ENCODE measurements around the gene NCAPH2.

NCAPH2 gene

GRCh38 chr22:50548040-50548920, 40.3 kb downstream of the NCAPH2 start:
- Mint-ChIP-seq H3K4me3 (peak overlapping the region; percentile 73), H3K36me3 (ENCODE audit: low read depth) (no peaks in the 10 kb centered on the region), H3K4me1 (ENCODE audit: low read depth) (peaks cover 38% of the 10 kb centered on the region), H3K27ac (peak overlapping the region; percentile 83), H3K9me3 (no peaks in the 10 kb centered on the region), H3K27me3 (no peaks in the 10 kb centered on the region)

GRCh38 chr22:50548921-50549790, 41.1 kb downstream of the NCAPH2 start:
- peak overlapping the region; percentile 82 for H3K4me3 Mint-ChIP-seq
- peaks cover 35% of the 10 kb centered on the region for H3K4me1 Mint-ChIP-seq (ENCODE audit: low read depth)
- H3K9me3 Mint-ChIP-seq: no peaks in the 10 kb centered on the region
- no peaks in the 10 kb centered on the region for H3K36me3 Mint-ChIP-seq (ENCODE audit: low read depth)
- no peaks in the 10 kb centered on the region for H3K27me3 Mint-ChIP-seq
- H3K27ac Mint-ChIP-seq: peak overlapping the region; percentile 86

- Mint-ChIP-seq H3K36me3 (ENCODE audit: low read depth) (no peaks in the 10 kb centered on the region), H3K27ac (peak overlapping the region; percentile 77), H3K9me3 (no peaks in the 10 kb centered on the region), H3K4me1 (ENCODE audit: low read depth) (peaks cover 22% of the 10 kb centered on the region), H3K4me3 (peak overlapping the region; percentile 58), H3K27me3 (no peaks in the 10 kb centered on the region)
Observed at GRCh38 chr22:50550395-50550794, 42.4 kb downstream of the NCAPH2 start.

GRCh38 chr22:50551160-50551752, 43.2 kb downstream of the NCAPH2 start:
- Mint-ChIP-seq H3K4me3 (no peak overlapping the region), H3K9me3 (no peaks in the 10 kb centered on the region), H3K27me3 (no peaks in the 10 kb centered on the region), H3K36me3 (ENCODE audit: low read depth) (no peaks in the 10 kb centered on the region), H3K27ac (no peak overlapping the region), H3K4me1 (ENCODE audit: low read depth) (peaks cover 15% of the 10 kb centered on the region)

GRCh38 chr22:50553310-50553709, 45.3 kb downstream of the NCAPH2 start:
- Mint-ChIP-seq H3K4me1 (ENCODE audit: low read depth) (peaks cover 11% of the 10 kb centered on the region), H3K9me3 (no peaks in the 10 kb centered on the region), H3K4me3 (no peak overlapping the region), H3K36me3 (ENCODE audit: low read depth) (no peaks in the 10 kb centered on the region), H3K27ac (no peak overlapping the region), H3K27me3 (no peaks in the 10 kb centered on the region)

GRCh38 chr22:50556703-50557102, 48.7 kb downstream of the NCAPH2 start:
- Mint-ChIP-seq H3K36me3 (ENCODE audit: low read depth) (no peaks in the 10 kb centered on the region), H3K4me1 (ENCODE audit: low read depth) (peaks cover 7% of the 10 kb centered on the region), H3K9me3 (no peaks in the 10 kb centered on the region)

GRCh38 chr22:50560034-50560433, 52.0 kb downstream of the NCAPH2 start:
- Mint-ChIP-seq H3K4me1 (ENCODE audit: low read depth) (peaks cover 18% of the 10 kb centered on the region), H3K27me3 (no peaks in the 10 kb centered on the region), H3K4me3 (no peak overlapping the region), H3K9me3 (no peaks in the 10 kb centered on the region), H3K27ac (no peak overlapping the region), H3K36me3 (ENCODE audit: low read depth) (no peaks in the 10 kb centered on the region)

More at GRCh38 chr22:50556703-50557102, 48.7 kb downstream of the NCAPH2 start:
- Mint-ChIP-seq H3K27ac (no peak overlapping the region), H3K27me3 (no peaks in the 10 kb centered on the region), H3K4me3 (no peak overlapping the region)

- H3K36me3 Mint-ChIP-seq (ENCODE audit: low read depth): no peaks in the 10 kb centered on the region
- no peaks in the 10 kb centered on the region for H3K9me3 Mint-ChIP-seq
- no peaks in the 10 kb centered on the region for H3K27me3 Mint-ChIP-seq
- peaks cover 18% of the 10 kb centered on the region for H3K4me1 Mint-ChIP-seq (ENCODE audit: low read depth)
- H3K4me3 Mint-ChIP-seq: peak overlapping the region; percentile 5
- H3K27ac Mint-ChIP-seq: no peak overlapping the region
Observed at GRCh38 chr22:50561401-50562358, 53.7 kb downstream of the NCAPH2 start.

- H3K9me3 Mint-ChIP-seq: no peaks in the 10 kb centered on the region
Observed at GRCh38 chr22:50562523-50563412, 54.7 kb downstream of the NCAPH2 start, which contains the start of gene SYCE3. TSS of gene SYCE3 (minus strand) at chr22:50562919. CDS start at chr22:50556405, 6,514 bp downstream.

GRCh38 chr22:50563413-50564160, 55.6 kb downstream of the NCAPH2 start:
- Mint-ChIP-seq H3K27me3 (no peaks in the 10 kb centered on the region), H3K9me3 (no peaks in the 10 kb centered on the region), H3K36me3 (ENCODE audit: low read depth) (peaks cover under 1% of the 10 kb centered on the region), H3K4me1 (ENCODE audit: low read depth) (peaks cover 18% of the 10 kb centered on the region), H3K4me3 (peak overlapping the region; percentile 89), H3K27ac (peak overlapping the region; percentile 66)

More at GRCh38 chr22:50562523-50563412, 54.7 kb downstream of the NCAPH2 start, which contains the start of gene SYCE3:
- Mint-ChIP-seq H3K36me3 (ENCODE audit: low read depth) (no peaks in the 10 kb centered on the region), H3K27ac (peak within 1 kb of the TSS; percentile 66), H3K27me3 (no peaks in the 10 kb centered on the region), H3K4me1 (ENCODE audit: low read depth) (peaks cover 18% of the 10 kb centered on the region), H3K4me3 (peak within 1 kb of the TSS; percentile 89)

- H3K4me3 Mint-ChIP-seq: no peak overlapping the region
Observed at GRCh38 chr22:50564289-50564688, 56.3 kb downstream of the NCAPH2 start.

GRCh38 chr22:50567721-50568252, 59.8 kb downstream of the NCAPH2 start:
- Mint-ChIP-seq H3K9me3 (no peaks in the 10 kb centered on the region), H3K36me3 (ENCODE audit: low read depth) (peaks cover 26% of the 10 kb centered on the region), H3K4me1 (ENCODE audit: low read depth) (peaks cover 9% of the 10 kb centered on the region), H3K4me3 (no peak overlapping the region), H3K27me3 (no peaks in the 10 kb centered on the region), H3K27ac (no peak overlapping the region)

More at GRCh38 chr22:50564289-50564688, 56.3 kb downstream of the NCAPH2 start:
- Mint-ChIP-seq H3K9me3 (no peaks in the 10 kb centered on the region), H3K4me1 (ENCODE audit: low read depth) (peaks cover 18% of the 10 kb centered on the region), H3K36me3 (ENCODE audit: low read depth) (peaks cover 8% of the 10 kb centered on the region), H3K27ac (no peak overlapping the region), H3K27me3 (no peaks in the 10 kb centered on the region)

Measured in stimulated activated naive CD8-positive, alpha-beta T cell treated with anti-CD3 and anti-CD28 coated beads, Interleukin-15, Interleukin-2, amounts not matched to agents 100 ng/mL and 50 ng/mL, for 24 hours (primary cell).